Measurements from ENCODE around the gene MAP2K5.

The MAP2K5 gene

DNA sequence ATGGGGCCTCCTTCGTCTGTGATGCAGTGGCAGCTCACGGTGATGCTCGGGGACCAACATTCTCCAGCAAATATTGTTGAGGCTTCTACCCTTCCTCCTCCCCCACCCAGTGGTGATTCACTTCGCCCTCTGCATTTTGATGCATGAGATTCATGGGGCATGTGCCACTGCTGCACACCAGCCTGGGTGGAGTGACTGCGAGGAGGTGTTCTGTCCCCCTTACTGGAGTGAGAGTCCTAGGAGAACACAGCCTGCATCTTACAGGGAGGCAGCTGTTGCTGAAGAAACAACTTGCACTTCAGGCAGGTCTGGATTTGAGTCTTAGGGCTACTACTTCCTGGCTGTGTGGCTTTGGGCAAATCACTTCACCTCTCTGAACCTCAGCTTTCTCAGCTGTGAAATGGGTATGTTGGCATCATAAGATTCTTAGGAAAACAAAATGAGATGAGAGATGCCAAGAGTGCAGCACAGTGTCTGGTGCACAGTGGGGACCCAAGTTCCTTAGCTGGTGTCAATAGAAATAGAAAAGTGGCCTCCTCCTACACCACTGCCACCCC, 272.6 kb downstream of the MAP2K5 start:
- Histone ChIP-seq H3K9me3 (ENCODE audit: low read length) (0 out of 2 replicates have a peak, but pooled peaks cover 3% of the 10 kb centered on the region), H3K27me3 (ENCODE audit: insufficient read depth, low read length) (no peaks in the 10 kb centered on the region), H3K4me1 (ENCODE audit: insufficient read depth, low read length, severe bottlenecking) (peaks cover 31% of the 10 kb centered on the region), H4K20me1 (ENCODE audit: insufficient read depth, low read length) (no peaks in the 10 kb centered on the region), H3K9me2 (ENCODE audit: low read depth, low read length) (no peaks in the 10 kb centered on the region), H3K4me2 (ENCODE audit: low read length) (no peak overlapping the region), H3K36me3 (ENCODE audit: insufficient read depth, low read length) (no peaks in the 10 kb centered on the region; the same call in 1 of the 2 replicates), H3K9ac (ENCODE audit: low read length) (no peak overlapping the region), H3K4me3 (ENCODE audit: low read depth, low read length, poor library complexity, severe bottlenecking) (no peak overlapping the region), H3K27ac (ENCODE audit: low read depth, low read length, poor library complexity, severe bottlenecking) (no peak overlapping the region), H3K79me2 (ENCODE audit: insufficient read depth, low read length) (no peaks in the 10 kb centered on the region), H2AFZ (ENCODE audit: low read length) (no peak overlapping the region), H3F3A (ENCODE audit: insufficient read depth, low read length) (no peaks in the 10 kb centered on the region)
- TF ChIP-seq, protein P1, sequence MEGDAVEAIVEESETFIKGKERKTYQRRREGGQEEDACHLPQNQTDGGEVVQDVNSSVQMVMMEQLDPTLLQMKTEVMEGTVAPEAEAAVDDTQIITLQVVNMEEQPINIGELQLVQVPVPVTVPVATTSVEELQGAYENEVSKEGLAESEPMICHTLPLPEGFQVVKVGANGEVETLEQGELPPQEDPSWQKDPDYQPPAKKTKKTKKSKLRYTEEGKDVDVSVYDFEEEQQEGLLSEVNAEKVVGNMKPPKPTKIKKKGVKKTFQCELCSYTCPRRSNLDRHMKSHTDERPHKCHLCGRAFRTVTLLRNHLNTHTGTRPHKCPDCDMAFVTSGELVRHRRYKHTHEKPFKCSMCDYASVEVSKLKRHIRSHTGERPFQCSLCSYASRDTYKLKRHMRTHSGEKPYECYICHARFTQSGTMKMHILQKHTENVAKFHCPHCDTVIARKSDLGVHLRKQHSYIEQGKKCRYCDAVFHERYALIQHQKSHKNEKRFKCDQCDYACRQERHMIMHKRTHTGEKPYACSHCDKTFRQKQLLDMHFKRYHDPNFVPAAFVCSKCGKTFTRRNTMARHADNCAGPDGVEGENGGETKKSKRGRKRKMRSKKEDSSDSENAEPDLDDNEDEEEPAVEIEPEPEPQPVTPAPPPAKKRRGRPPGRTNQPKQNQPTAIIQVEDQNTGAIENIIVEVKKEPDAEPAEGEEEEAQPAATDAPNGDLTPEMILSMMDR (IDR thresholded peaks at IDR 0.05; ENCODE audit: low read length) = no peak
- TF ChIP-seq EZH2 (IDR thresholded peaks at IDR 0.05; ENCODE audit: borderline replicate concordance, low read length) = no peak

DNA sequence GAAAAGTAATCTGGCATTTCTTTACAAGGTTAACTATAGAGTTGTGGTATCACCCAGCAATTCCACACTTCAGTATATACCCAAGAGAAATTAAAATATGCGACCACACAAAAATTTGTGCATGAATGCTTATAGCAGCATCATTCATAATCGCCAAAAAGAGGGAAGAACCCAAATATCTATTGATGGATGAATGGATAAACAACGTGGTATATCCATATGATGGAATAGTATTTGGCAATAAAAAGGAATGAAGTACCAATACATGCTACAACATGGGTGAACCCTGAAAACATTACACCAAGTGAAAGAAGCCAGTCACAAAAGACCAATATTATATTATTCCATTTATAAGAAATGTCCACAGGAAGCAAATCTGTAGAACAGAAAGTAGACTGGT, 274.2 kb downstream of the MAP2K5 start:
- TF ChIP-seq EZH2 (IDR thresholded peaks at IDR 0.05; ENCODE audit: borderline replicate concordance, low read length) = no peak
- TF ChIP-seq, protein P1 (IDR thresholded peaks at IDR 0.05; ENCODE audit: low read length) = no peak
- no peak overlapping the region for H3K9ac ChIP-seq (ENCODE audit: low read length)
- no peaks in the 10 kb centered on the region for H4K20me1 ChIP-seq (ENCODE audit: insufficient read depth, low read length)
- H3K27ac ChIP-seq (ENCODE audit: low read depth, low read length, poor library complexity, severe bottlenecking) = no peak overlapping the region
- peaks cover 25% of the 10 kb centered on the region for H3K4me1 ChIP-seq (ENCODE audit: insufficient read depth, low read length, severe bottlenecking)
- no peaks in the 10 kb centered on the region; the same call in 1 of the 2 replicates for H3K36me3 ChIP-seq (ENCODE audit: insufficient read depth, low read length)
- H3K4me3 ChIP-seq (ENCODE audit: low read depth, low read length, poor library complexity, severe bottlenecking) = no peak overlapping the region
- no peaks in the 10 kb centered on the region for H3K27me3 ChIP-seq (ENCODE audit: insufficient read depth, low read length)
- no peak overlapping the region for H2AFZ ChIP-seq (ENCODE audit: low read length)
- no peak overlapping the region for H3K4me2 ChIP-seq (ENCODE audit: low read length)
- no peaks in the 10 kb centered on the region for H3F3A ChIP-seq (ENCODE audit: insufficient read depth, low read length)
- 0 out of 2 replicates have a peak, but pooled peaks cover 3% of the 10 kb centered on the region for H3K9me3 ChIP-seq (ENCODE audit: low read length)
- no peaks in the 10 kb centered on the region for H3K9me2 ChIP-seq (ENCODE audit: low read depth, low read length)
- no peaks in the 10 kb centered on the region for H3K79me2 ChIP-seq (ENCODE audit: insufficient read depth, low read length)

DNA sequence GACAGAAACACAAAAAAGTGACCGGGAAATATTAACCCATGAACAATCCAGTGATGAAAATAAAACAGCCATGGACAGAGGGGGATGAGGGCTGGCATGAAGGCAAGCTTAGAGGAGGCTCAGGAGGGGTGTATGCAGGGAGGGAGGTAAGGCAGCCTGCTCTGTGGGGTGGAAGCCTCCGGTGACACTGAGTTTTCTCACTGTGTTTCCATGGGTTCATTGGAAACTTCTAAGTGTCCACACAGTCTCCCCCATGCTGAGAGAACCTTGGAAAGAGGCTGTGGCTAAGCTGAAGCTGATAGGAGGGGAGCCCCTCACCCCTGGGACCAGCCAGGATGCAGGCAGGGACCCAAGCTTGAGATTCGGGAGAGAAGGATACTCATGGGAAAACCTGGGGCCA, 276.0 kb downstream of the MAP2K5 start:
- peaks cover 20% of the 10 kb centered on the region for H3K4me1 ChIP-seq (ENCODE audit: insufficient read depth, low read length, severe bottlenecking)
- no peaks in the 10 kb centered on the region for H3K79me2 ChIP-seq (ENCODE audit: insufficient read depth, low read length)
- no peaks in the 10 kb centered on the region for H4K20me1 ChIP-seq (ENCODE audit: insufficient read depth, low read length)
- no peak overlapping the region for H2AFZ ChIP-seq (ENCODE audit: low read length)
- H3K9me2 ChIP-seq (ENCODE audit: low read depth, low read length) = no peaks in the 10 kb centered on the region
- no peak overlapping the region for H3K27ac ChIP-seq (ENCODE audit: low read depth, low read length, poor library complexity, severe bottlenecking)
- H3K9me3 ChIP-seq (ENCODE audit: low read length) = 0 out of 2 replicates have a peak, but pooled peaks cover 3% of the 10 kb centered on the region
- no peak overlapping the region for H3K4me3 ChIP-seq (ENCODE audit: low read depth, low read length, poor library complexity, severe bottlenecking)
- no peaks in the 10 kb centered on the region for H3K27me3 ChIP-seq (ENCODE audit: insufficient read depth, low read length)
- no peaks in the 10 kb centered on the region; the same call in 1 of the 2 replicates for H3K36me3 ChIP-seq (ENCODE audit: insufficient read depth, low read length)
- no peak overlapping the region for H3K9ac ChIP-seq (ENCODE audit: low read length)
- no peak for TF ChIP-seq EZH2 (IDR thresholded peaks at IDR 0.05; ENCODE audit: borderline replicate concordance, low read length)
- TF ChIP-seq, protein P1 (IDR thresholded peaks at IDR 0.05; ENCODE audit: low read length) = no peak
- H3K4me2 ChIP-seq (ENCODE audit: low read length) = no peak overlapping the region
- no peaks in the 10 kb centered on the region for H3F3A ChIP-seq (ENCODE audit: insufficient read depth, low read length)

All from OCI-LY1 (cell line).